ENCODE results near the gene SCAANT1.

DNA sequence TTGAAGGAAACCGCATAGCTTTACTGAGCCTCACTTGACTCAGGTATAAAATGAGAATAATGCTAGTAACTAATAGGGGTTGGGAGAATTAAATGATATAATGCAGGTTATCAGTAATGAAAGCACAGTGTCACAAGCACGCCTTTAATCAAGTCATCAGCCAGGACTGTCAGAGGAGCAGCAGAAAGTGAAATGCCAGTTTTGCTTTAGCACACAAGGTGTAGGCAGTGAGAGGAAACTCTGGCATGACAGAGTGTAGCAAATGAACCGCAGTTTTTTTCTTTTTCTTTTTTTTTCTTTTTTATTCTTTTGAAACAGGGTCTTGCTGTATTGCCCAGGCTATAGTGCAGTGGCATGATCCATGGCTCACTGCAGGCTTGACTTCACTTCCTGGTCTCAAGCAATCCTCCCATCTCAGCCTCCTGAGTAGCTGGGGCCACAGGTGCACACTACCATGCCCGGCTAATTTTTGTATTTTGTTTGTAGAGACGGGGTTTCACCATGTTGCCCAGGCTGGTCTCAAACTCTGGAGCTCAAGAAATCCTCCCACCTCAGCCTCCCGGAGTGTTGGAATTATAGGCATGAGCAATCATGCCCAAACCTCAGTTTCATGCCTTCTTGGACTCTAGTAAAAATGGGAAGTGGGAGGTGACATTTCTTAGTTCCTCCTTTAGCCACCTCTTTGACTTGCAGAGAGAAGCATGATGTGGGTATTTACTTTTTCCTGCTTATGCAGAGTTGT is 9.7 kb upstream of the SCAANT1 start:
- TF ChIP-seq, protein P1, sequence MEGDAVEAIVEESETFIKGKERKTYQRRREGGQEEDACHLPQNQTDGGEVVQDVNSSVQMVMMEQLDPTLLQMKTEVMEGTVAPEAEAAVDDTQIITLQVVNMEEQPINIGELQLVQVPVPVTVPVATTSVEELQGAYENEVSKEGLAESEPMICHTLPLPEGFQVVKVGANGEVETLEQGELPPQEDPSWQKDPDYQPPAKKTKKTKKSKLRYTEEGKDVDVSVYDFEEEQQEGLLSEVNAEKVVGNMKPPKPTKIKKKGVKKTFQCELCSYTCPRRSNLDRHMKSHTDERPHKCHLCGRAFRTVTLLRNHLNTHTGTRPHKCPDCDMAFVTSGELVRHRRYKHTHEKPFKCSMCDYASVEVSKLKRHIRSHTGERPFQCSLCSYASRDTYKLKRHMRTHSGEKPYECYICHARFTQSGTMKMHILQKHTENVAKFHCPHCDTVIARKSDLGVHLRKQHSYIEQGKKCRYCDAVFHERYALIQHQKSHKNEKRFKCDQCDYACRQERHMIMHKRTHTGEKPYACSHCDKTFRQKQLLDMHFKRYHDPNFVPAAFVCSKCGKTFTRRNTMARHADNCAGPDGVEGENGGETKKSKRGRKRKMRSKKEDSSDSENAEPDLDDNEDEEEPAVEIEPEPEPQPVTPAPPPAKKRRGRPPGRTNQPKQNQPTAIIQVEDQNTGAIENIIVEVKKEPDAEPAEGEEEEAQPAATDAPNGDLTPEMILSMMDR (IDR thresholded peaks at IDR 0.05) = no peak
- TF ChIP-seq POLR2A (IDR thresholded peaks at IDR 0.05) = no peak
